Lower lobe of right lung (tissue), 2 donors: Measurements from ENCODE around the gene SH3RF3. TPM values are rescaled to one million over a fixed set of nuclear protein-coding genes. Genes with fewer than 3 reads are reported as not detected.

Source experiments
- ATAC-seq, 2 donors: fragments of 200-7000 bp; cut with Tn5 transposase; one replicate each; pipeline ENCODE4 v1.9.1; 2020 to 2022; ENCODE audit warnings: mild to moderate bottlenecking in 2 of 2, moderate library complexity in 2 of 2
- DNase-seq: peaks from one replicate; pipeline ENCODE4 v3.0.0-alpha.2; 2020
- H3K27ac ChIP-seq: fragments of 200-600 bp; one replicate; pipeline ENCODE4 v1.8.0; 2022
- H3K27me3 ChIP-seq: fragments of 200-600 bp; one replicate; pipeline ENCODE4 v1.8.0; 2022; ENCODE audit warnings: low read depth
- H3K36me3 ChIP-seq: fragments of 200-600 bp; one replicate; pipeline ENCODE4 v1.8.0; 2022; ENCODE audit warnings: mild to moderate bottlenecking
- H3K4me1 ChIP-seq: fragments of 200-600 bp; one replicate; pipeline ENCODE4 v1.8.0; 2022
- H3K4me3 ChIP-seq: fragments of 200-600 bp; one replicate; pipeline ENCODE4 v1.8.0; 2022; ENCODE audit warnings: mild to moderate bottlenecking
- H3K9me3 ChIP-seq: fragments of 200-600 bp; one replicate; pipeline ENCODE4 v1.8.0; 2022
- intact Hi-C: fragments of 100-400 bp; cut with DNase I; formaldehyde crosslinking; loops from one replicate; pipeline ENCODE4 v1.11.0; 2022
- total RNA-seq: library from RNA; stranded (reverse); fragmentation: NEBNext Ultra II Directional; extraction: Animal tissue kit (Norgen Biotek cat#: 25700); gene quantifications from one replicate; pipeline ENCODE4 v1.2.1, GENCODE V29; 2021
- TF ChIP-seq, protein P1 (sequence below): fragments of 200-600 bp; IDR thresholded peaks from one replicate; pipeline ENCODE4 v1.8.0; 2022; ENCODE audit warnings: antibody characterized with exemption, mild to moderate bottlenecking
- donor health status: DM: no; HTN: yes; CAD: no; lungs with severe emphysema.

SH3RF3 gene
- total RNA-seq, 1 donor from 2014 or later, result 5.7 TPM

DNA sequence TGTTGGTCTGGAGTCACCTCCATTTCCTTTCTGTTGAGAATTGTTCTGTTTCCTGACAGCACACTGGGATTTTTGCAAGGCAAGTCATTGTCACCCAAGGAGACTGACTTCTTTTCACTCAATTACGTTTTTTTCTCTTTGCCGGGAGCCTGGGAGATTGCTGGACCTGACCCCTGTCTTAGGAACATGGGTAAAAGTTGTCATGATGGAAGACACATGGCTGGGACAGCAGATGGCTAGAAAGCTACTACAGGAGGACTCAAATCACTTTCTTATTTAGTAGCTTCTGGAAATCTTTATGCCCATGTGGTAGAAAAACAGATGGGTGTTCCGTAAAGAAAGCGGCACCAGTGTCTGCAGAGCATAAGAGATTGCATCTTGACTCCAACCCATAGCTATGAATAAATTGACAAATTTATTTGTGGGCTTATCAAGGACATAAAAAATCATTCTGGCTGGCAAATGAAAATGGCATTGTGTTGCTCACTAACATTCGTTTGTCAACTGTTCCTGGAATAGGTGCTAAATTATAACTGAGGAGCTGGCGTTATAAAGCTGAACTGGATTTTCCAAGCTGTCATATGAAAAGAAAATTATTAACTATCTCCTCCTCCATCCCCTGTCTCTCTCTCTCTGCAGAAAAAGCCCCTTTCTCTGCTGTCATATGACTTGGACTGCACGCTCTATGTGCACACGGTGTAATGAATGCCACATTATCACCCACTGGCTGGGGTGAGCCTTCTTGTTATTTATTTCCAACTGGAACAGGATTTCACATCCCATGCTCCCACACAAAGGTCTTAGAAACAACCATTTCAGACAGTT is 159.8 kb downstream of the SH3RF3 start:
- ATAC-seq (no peak), DNase-seq (no peak)
- peaks cover 24% of the 10 kb centered on the region for H3K4me1 ChIP-seq
- no peak overlapping the region for H3K4me3 ChIP-seq
- no peaks in the 10 kb centered on the region for H3K36me3 ChIP-seq
- TF ChIP-seq, protein P1, sequence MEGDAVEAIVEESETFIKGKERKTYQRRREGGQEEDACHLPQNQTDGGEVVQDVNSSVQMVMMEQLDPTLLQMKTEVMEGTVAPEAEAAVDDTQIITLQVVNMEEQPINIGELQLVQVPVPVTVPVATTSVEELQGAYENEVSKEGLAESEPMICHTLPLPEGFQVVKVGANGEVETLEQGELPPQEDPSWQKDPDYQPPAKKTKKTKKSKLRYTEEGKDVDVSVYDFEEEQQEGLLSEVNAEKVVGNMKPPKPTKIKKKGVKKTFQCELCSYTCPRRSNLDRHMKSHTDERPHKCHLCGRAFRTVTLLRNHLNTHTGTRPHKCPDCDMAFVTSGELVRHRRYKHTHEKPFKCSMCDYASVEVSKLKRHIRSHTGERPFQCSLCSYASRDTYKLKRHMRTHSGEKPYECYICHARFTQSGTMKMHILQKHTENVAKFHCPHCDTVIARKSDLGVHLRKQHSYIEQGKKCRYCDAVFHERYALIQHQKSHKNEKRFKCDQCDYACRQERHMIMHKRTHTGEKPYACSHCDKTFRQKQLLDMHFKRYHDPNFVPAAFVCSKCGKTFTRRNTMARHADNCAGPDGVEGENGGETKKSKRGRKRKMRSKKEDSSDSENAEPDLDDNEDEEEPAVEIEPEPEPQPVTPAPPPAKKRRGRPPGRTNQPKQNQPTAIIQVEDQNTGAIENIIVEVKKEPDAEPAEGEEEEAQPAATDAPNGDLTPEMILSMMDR, result no peak
- intact Hi-C loops, result no loop called here
- H3K27me3 ChIP-seq, result no peaks in the 10 kb centered on the region
- H3K27ac ChIP-seq, result no peak overlapping the region
- no peaks in the 10 kb centered on the region for H3K9me3 ChIP-seq

DNA sequence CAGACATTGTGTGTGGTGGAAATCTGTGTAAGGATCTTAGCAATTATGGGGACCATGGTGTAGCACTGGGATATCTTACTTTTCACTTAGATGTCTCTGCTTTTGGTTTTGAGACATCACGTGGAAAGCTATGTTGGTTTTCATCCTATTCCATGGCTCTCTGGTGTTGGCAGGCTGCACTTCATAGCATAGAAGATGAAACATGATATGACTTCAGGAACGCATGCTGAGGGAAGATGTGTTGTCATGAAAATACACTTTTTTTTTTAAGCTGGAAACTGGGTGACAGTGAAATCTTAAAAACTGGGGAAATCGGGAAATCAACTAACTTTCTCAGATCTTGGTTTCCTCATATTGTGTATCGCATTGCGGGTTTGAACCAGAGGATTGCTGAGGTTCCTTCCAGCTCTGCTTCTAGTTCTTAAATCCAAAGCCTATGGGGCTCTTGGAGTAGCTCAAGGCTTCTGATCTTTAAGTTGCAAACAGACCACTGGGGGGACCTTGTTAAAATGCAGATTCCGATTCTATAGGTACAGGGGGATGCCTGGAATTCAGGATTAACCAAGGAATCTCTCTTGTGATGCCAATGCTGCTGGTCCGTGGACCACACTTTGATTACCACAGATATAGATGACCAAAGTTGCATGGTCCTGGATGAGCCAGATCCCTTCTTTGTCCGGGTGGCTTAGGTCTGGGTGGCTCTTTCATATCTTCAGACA is 160.7 kb downstream of the SH3RF3 start:
- Histone ChIP-seq H3K27me3 (no peaks in the 10 kb centered on the region), H3K9me3 (no peaks in the 10 kb centered on the region), H3K36me3 (no peaks in the 10 kb centered on the region), H3K4me3 (no peak overlapping the region), H3K4me1 (peaks cover 17% of the 10 kb centered on the region), H3K27ac (no peak overlapping the region)
- ATAC-seq, result no peak
- TF ChIP-seq, protein P1, result no peak
- no peak for DNase-seq
- intact Hi-C loops, result no loop called here

DNA sequence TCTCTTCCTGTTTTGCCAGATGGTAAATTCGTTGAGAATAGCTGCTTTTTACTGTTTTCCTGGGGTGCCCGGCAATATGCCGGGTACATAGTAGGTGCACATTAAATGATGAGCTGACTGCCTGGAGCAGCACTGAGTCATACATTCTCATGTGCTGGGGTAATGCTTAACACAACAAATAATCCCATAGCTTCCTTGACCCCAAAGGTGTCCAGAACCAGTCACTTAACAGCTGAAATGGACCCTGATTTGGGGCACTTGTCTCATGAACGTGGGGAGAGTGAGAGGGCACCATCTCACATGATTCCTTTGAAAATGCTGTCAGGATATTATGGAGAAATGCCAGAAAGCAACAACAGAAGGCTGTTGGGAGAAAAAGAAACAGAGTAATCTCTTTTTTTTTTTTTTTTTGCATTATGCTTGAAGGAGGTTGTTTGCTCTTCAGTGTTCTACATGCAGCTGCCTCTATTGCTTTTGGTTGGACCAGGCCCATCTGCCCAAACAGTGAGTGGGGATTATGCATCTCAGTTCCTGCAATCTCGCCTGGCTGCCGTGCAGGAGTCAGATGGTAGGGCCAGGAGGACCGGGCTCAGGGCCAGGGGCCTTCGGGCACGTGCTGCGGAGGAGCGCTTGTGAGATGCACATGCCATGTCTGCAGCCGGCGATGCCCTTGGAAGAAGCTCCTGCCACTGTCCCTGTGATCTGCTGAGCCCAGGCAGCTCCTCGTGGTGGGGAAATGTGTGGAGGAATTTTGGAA is 162.1 kb downstream of the SH3RF3 start:
- H3K36me3 ChIP-seq, result no peaks in the 10 kb centered on the region
- peaks cover 6% of the 10 kb centered on the region for H3K4me1 ChIP-seq
- H3K27me3 ChIP-seq, result no peaks in the 10 kb centered on the region
- no peaks in the 10 kb centered on the region for H3K9me3 ChIP-seq
- ATAC-seq (no peak), DNase-seq (no peak)
- intact Hi-C loops, result no loop called here
- TF ChIP-seq, protein P1, result no peak
- no peak overlapping the region for H3K27ac ChIP-seq
- no peak overlapping the region for H3K4me3 ChIP-seq

DNA sequence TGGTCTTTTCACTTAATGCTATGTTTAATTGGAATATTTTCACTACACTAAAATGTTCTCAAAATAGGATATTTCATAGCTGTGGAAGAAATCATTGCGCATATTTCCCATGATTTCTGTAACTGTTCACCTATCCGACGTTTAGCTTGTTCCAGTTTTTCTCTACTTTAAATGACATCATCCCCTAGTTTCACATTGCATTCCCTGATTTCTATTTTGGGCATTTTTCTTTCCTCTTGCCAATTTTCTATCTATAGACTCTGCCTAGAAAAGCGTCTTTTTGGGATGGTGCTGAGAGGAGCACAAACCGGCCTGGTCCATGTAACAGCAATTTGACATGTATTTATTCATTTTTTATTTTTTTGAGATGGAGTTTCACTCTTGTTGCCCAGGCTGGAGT is 163.4 kb downstream of the SH3RF3 start:
- TF ChIP-seq, protein P1, result no peak
- ATAC-seq (no peak), DNase-seq (no peak)
- Histone ChIP-seq H3K9me3 (no peaks in the 10 kb centered on the region), H3K4me1 (peaks cover 6% of the 10 kb centered on the region), H3K4me3 (no peak overlapping the region), H3K36me3 (no peaks in the 10 kb centered on the region), H3K27ac (no peak overlapping the region), H3K27me3 (no peaks in the 10 kb centered on the region)
- intact Hi-C loops, result no loop called here

DNA sequence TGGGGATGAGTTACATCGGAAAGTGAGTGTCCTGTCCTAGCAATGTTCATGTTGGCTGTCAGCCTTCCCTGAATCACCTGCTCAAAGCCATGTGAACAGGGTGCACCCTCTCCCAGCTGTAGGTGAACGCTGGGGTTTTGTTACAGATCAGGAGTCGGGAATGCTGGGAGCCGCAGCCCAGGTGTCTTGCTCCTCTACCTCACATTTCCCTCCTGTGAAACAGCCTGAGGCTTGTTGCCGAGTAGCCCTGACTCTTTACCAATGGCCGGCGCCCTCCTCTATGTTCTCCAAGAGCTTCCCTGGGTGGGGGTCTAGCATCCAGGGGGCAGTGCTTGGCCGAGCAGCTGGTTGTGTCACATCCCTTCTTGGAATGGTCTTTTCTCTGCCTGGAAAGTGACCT is 164.7 kb downstream of the SH3RF3 start:
- TF ChIP-seq, protein P1, result no peak
- intact Hi-C loops, result no loop called here
- Histone ChIP-seq H3K27ac (no peak overlapping the region), H3K36me3 (no peaks in the 10 kb centered on the region), H3K27me3 (no peaks in the 10 kb centered on the region), H3K9me3 (no peaks in the 10 kb centered on the region), H3K4me1 (no peaks in the 10 kb centered on the region), H3K4me3 (no peak overlapping the region)
- no peak for DNase-seq
- no peak for ATAC-seq
